CD4-positive, alpha-beta memory T cell (primary cell): ENCODE measurements around the gene SGSM1. TPM values are rescaled to one million over a fixed set of nuclear protein-coding genes. Genes with fewer than 3 reads are reported as not detected.

ENCODE experiments used
- CTCF ChIA-PET: fragments of 350-600 bp; sonication (Branson Sonifier 250); formaldehyde crosslinking; loops from one replicate; lab custom pipeline; 2021; ENCODE audit warnings: inconsistent platforms; ENCODE audit not compliant: partially characterized antibody; lab: Charles Lee
- POLR2A ChIA-PET: fragments of 350-600 bp; sonication (Branson Sonifier 250); formaldehyde crosslinking; loops from one replicate; lab custom pipeline; 2021; ENCODE audit not compliant: partially characterized antibody; lab: Charles Lee
- DNase-seq, 5 donors: peaks; one replicate each; pipeline versions ENCODE4 v3.0.0 to v3.0.0-alpha.2; 2020 to 2022; ENCODE audit warnings: mixed read lengths in 1 of 5
- H3K27ac ChIP-seq: one replicate; pipeline ENCODE4 v1.7.0; 2013; ENCODE audit warnings: low read depth, low read length
- H3K27me3 ChIP-seq: 2 replicates; pipeline ENCODE4 v1.7.0; 2013; ENCODE audit warnings: mild to moderate bottlenecking, low read length, moderate library complexity; ENCODE audit not compliant: insufficient read depth
- H3K36me3 ChIP-seq: 2 replicates; pipeline ENCODE4 v1.7.0; 2013; ENCODE audit warnings: mild to moderate bottlenecking, low read length, moderate library complexity; ENCODE audit not compliant: insufficient read depth
- H3K4me1 ChIP-seq: 2 replicates; pipeline ENCODE4 v1.7.0; 2013; ENCODE audit warnings: mild to moderate bottlenecking, low read length, moderate library complexity; ENCODE audit not compliant: insufficient read depth
- H3K4me3 ChIP-seq, 2 donors: one replicate each; pipeline ENCODE4 v1.7.0; 2013; ENCODE audit warnings: low read length in 2 of 2, mild to moderate bottlenecking in 1 of 2
- H3K9me3 ChIP-seq, 2 donors: one replicate each; pipeline ENCODE4 v1.7.0; 2013; ENCODE audit warnings: low read length in 2 of 2, control low read depth in 1 of 2; ENCODE audit not compliant: control insufficient read depth in 1 of 2
- H3K27ac Mint-ChIP-seq, 7 donors: one replicate each; pipeline ENCODE4 v1.8.0; 2020 to 2021; ENCODE audit warnings: mixed read lengths in 7 of 7, mild to moderate bottlenecking in 6 of 7, inconsistent platforms in 3 of 7, moderate library complexity in 3 of 7
- H3K27me3 Mint-ChIP-seq, 2 donors: one replicate each; pipeline ENCODE4 v1.8.0; 2020 to 2021; ENCODE audit warnings: mixed read lengths in 2 of 2
- H3K36me3 Mint-ChIP-seq, 2 donors: one replicate each; pipeline ENCODE4 v1.8.0; 2020 to 2021; ENCODE audit warnings: mixed read lengths in 2 of 2, inconsistent platforms in 1 of 2, mild to moderate bottlenecking in 1 of 2
- H3K4me1 Mint-ChIP-seq, 4 donors: one replicate each; pipeline ENCODE4 v1.8.0; 2020 to 2021; ENCODE audit warnings: mixed read lengths in 4 of 4, mild to moderate bottlenecking in 1 of 4
- H3K4me3 Mint-ChIP-seq, 8 donors: one replicate each; pipeline ENCODE4 v1.8.0; 2020 to 2021; ENCODE audit warnings: mixed read lengths in 8 of 8, mild to moderate bottlenecking in 7 of 8, moderate library complexity in 6 of 8, inconsistent platforms in 3 of 8
- H3K9me3 Mint-ChIP-seq, 8 donors: one replicate each; pipeline ENCODE4 v1.8.0; 2020 to 2021; ENCODE audit warnings: mixed read lengths in 8 of 8, mild to moderate bottlenecking in 5 of 8, inconsistent platforms in 3 of 8, moderate library complexity in 1 of 8
- intact Hi-C: fragments of 100-400 bp; cut with micrococcal nuclease; formaldehyde crosslinking; loops from one replicate; pipeline ENCODE4 v1.15.1; 2023
- polyA plus RNA-seq, 2 donors: library from polyadenylated mRNA; unstranded; fragments of 300-500 nt; fragmentation: Illumina TruSeq; gene quantifications; one replicate each; pipeline ENCODE4 v1.2.3, GENCODE V29; 2021
- total RNA-seq, 2 experiments: library from RNA; stranded (reverse); gene quantifications; one replicate each; pipeline ENCODE4 v1.2.3, GENCODE V29; 2021

Gene SGSM1
- total RNA-seq: 1 to 10 TPM; 3.2 to 3.4 TPM
- under 1 TPM; 0.08 to 0.76 TPM for polyA plus RNA-seq

GRCh38 chr22:24805790-24806662 lies at the start of gene SGSM1:
Gene SGSM1 (plus strand): TSS chr22:24806211. CDS start chr22:24806326, 115 bp downstream.
- H3K4me3 ChIP-seq: peak within 1 kb of the TSS; percentile 36 to 54
- peak within 1 kb of the TSS; percentile 52 to 93 (median 82) for H3K27ac Mint-ChIP-seq
- POLR2A ChIA-PET: interaction anchor here (0.9 to 1.6 kb wide), 2 partner anchors 23 to 264 kb away, joined by 3 to 4 read pairs; no protein-coding TSS in a partner anchor

GRCh38 chr22:24758164-24758799 lies 47.7 kb upstream of the SGSM1 start:
- H3K4me3 Mint-ChIP-seq: no peak overlapping the region
- no peaks in the 10 kb centered on the region for H3K4me1 ChIP-seq
- ChIA-PET CTCF (interaction anchor here (1.1 to 4.9 kb wide), 9 partner anchors 12 to 237 kb away, joined by 3 to 44 read pairs (median 3); no protein-coding TSS in a partner anchor), POLR2A (no interaction called here)
- H3K4me3 ChIP-seq: no peak overlapping the region
- H3K36me3 Mint-ChIP-seq: no peaks in the 10 kb centered on the region
- H3K27me3 Mint-ChIP-seq: peaks cover 0 to 7% of the 10 kb centered on the region in 2 donors
- no peaks in the 10 kb centered on the region for H3K36me3 ChIP-seq
- H3K9me3 ChIP-seq: no peaks in the 10 kb centered on the region
- peak; percentile 41 to 49 (median 46) for DNase-seq
- no peaks in the 10 kb centered on the region for H3K27me3 ChIP-seq
- intact Hi-C loops: loop anchor here (5.0 kb wide), 1 partner anchor 336 kb away; no protein-coding TSS in a partner anchor
- H3K4me1 Mint-ChIP-seq: no peaks in the 10 kb centered on the region
- H3K27ac Mint-ChIP-seq: no peak overlapping the region
- no peak overlapping the region for H3K27ac ChIP-seq
- H3K9me3 Mint-ChIP-seq: no peaks in the 10 kb centered on the region

More at GRCh38 chr22:24805790-24806662, at the start of gene SGSM1:
- H3K36me3 Mint-ChIP-seq: no peaks in the 10 kb centered on the region
- no peaks in the 10 kb centered on the region for H3K36me3 ChIP-seq
- DNase-seq: peak; percentile 72 to 80 (median 76)
- no peaks in the 10 kb centered on the region for H3K9me3 Mint-ChIP-seq
- intact Hi-C loops: no loop called here
- H3K27ac ChIP-seq: peak within 1 kb of the TSS; percentile 55
- no peaks in the 10 kb centered on the region for H3K27me3 Mint-ChIP-seq
- H3K4me3 Mint-ChIP-seq: peak within 1 kb of the TSS; percentile 78 to 85 (median 82)
- CTCF ChIA-PET: interaction anchor here (5.0 kb wide), 1 partner anchor 43 kb away, joined by 24 read pairs; no protein-coding TSS in a partner anchor
- peaks cover 19% of the 10 kb centered on the region for H3K4me1 ChIP-seq
- peaks cover 24 to 38% (median 31%) of the 10 kb centered on the region in 4 donors for H3K4me1 Mint-ChIP-seq
- H3K27me3 ChIP-seq: no peaks in the 10 kb centered on the region
- no peaks in the 10 kb centered on the region for H3K9me3 ChIP-seq

DNA sequence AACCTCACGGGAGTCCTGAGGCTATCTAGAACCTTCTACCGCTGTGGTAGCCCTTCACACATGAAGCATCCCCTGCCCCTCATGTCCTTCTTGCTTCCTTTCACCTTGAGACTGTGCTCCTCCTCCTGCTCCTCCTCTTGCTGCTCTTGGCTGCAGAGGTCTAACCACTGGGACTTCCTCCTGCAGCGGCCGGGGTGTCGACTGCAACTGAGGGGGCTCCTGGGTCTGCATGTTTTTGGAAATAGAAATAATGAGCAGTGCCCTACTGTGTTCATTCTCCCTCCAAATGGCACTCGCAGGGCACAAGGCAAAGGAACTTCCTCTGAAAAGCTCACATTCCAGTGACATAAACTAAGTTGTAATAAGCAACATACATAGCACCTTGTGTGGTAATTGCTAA lies 46.2 kb upstream of the SGSM1 start:
- no peaks in the 10 kb centered on the region for H3K36me3 Mint-ChIP-seq
- H3K27ac Mint-ChIP-seq: no peak overlapping the region
- no peak overlapping the region for H3K4me3 Mint-ChIP-seq
- DNase-seq: no peak
- H3K9me3 ChIP-seq: no peaks in the 10 kb centered on the region
- H3K9me3 Mint-ChIP-seq: no peaks in the 10 kb centered on the region
- H3K27ac ChIP-seq: no peak overlapping the region
- ChIA-PET POLR2A (no interaction called here), CTCF (interaction anchor here (1.0 to 4.9 kb wide), 8 partner anchors 10 to 125 kb away, joined by 3 to 44 read pairs (median 3); no protein-coding TSS in a partner anchor)
- H3K27me3 ChIP-seq: no peaks in the 10 kb centered on the region
- no peaks in the 10 kb centered on the region for H3K4me1 ChIP-seq
- H3K27me3 Mint-ChIP-seq: peaks cover 6 to 11% of the 10 kb centered on the region in 2 donors
- intact Hi-C loops: loop anchor here (5.0 kb wide), 1 partner anchor 337 kb away; no protein-coding TSS in a partner anchor
- no peaks in the 10 kb centered on the region for H3K36me3 ChIP-seq
- no peaks in the 10 kb centered on the region for H3K4me1 Mint-ChIP-seq
- H3K4me3 ChIP-seq: no peak overlapping the region

DNA sequence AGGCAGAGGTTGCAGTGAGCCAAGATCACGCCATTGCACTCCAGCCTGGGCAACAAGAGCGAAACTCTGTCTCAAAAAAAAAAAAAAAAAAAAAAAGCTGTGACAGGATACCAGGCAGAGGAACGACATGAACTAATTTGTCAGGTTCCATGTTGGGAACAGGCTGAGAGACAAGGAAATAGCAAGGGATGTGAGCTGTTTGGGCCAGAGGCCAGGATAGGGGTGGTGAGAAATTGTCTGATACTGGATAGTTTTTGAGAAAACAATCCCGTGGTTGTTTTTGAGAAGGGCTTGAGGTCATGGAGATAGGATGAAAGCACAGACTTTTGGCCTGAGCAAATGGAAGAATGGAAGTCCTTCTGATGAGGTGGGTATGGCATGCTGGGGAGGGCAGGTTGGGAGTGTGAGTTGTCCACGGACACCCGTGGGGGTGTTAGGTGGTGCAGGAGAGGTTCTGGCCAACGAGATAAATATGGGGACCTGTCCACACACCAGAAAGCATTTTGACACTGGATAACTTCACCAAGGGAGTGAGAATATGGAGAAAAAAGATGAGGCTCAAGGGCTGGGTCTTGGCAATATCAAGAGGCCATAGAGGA lies 45.2 kb upstream of the SGSM1 start:
- H3K9me3 ChIP-seq: no peaks in the 10 kb centered on the region
- H3K27ac ChIP-seq: no peak overlapping the region
- H3K27me3 ChIP-seq: no peaks in the 10 kb centered on the region
- POLR2A ChIA-PET: no interaction called here
- no peaks in the 10 kb centered on the region for H3K9me3 Mint-ChIP-seq
- peaks cover 7 to 11% of the 10 kb centered on the region in 2 donors for H3K27me3 Mint-ChIP-seq
- no peaks in the 10 kb centered on the region for H3K36me3 Mint-ChIP-seq
- H3K4me1 Mint-ChIP-seq: no peaks in the 10 kb centered on the region
- intact Hi-C loops: no loop called here
- H3K4me1 ChIP-seq: no peaks in the 10 kb centered on the region
- no peak overlapping the region for H3K4me3 ChIP-seq
- H3K4me3 Mint-ChIP-seq: no peak overlapping the region
- DNase-seq: no peak
- H3K27ac Mint-ChIP-seq: no peak overlapping the region
- H3K36me3 ChIP-seq: no peaks in the 10 kb centered on the region
- CTCF ChIA-PET: interaction anchor here (0.7 to 1.8 kb wide), 4 partner anchors 9 to 42 kb away, joined by 3 to 8 read pairs (median 4); no protein-coding TSS in a partner anchor

DNA sequence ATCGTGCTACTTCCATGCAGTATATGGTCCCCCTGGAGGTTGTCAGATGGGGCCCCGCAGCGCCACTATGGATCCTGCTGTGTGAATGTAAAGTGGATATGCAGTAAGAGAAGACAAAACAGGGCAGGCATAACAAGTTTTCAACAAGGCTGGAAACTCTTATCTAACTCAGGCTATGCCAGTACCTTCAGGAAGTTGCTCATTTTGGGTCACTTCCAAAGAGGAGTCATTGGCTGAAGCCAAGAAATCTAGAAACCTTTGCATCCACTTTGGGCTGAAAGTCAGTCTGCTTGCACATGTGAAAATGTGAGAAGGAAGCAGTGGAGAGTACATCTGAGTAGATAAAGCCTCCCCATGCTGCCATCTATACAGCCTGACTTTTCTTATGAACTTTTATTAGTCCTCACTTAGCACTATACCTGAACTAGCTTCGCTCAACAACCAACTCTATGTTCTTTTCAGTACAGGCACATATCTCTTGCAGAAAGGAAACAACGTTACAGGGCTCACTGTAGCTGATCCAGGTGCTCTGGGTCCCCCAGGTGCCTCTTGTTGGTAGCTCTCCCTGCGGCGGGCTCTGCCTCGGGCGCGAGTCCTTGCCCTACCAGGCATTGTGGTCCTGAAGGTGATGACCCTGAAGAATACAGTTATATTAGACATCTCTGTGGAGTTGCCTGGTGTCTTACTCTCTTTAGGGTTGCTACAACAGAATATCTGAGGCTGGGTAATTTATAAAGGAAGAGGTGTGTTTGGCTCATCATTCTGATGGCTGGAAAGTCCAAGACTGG lies 43.9 kb upstream of the SGSM1 start:
- Histone ChIP-seq H3K9me3 (no peaks in the 10 kb centered on the region), H3K36me3 (no peaks in the 10 kb centered on the region), H3K4me1 (no peaks in the 10 kb centered on the region), H3K27ac (no peak overlapping the region), H3K27me3 (no peaks in the 10 kb centered on the region), H3K4me3 (no peak overlapping the region)
- Mint-ChIP-seq H3K4me1 (no peaks in the 10 kb centered on the region), H3K36me3 (no peaks in the 10 kb centered on the region), H3K4me3 (no peak overlapping the region), H3K9me3 (no peaks in the 10 kb centered on the region), H3K27ac (no peak overlapping the region), H3K27me3 (peaks cover 7 to 11% of the 10 kb centered on the region in 2 donors)
- DNase-seq: no peak
- CTCF ChIA-PET: no interaction called here
- POLR2A ChIA-PET: no interaction called here
- intact Hi-C loops: no loop called here

GRCh38 chr22:24763872-24764485 lies 42.0 kb upstream of the SGSM1 start:
- CTCF ChIA-PET: no interaction called here
- intact Hi-C loops: no loop called here
- no peak overlapping the region for H3K27ac ChIP-seq
- no peaks in the 10 kb centered on the region for H3K4me1 Mint-ChIP-seq
- H3K9me3 ChIP-seq: no peaks in the 10 kb centered on the region
- H3K27ac Mint-ChIP-seq: no peak overlapping the region
- no peaks in the 10 kb centered on the region for H3K27me3 ChIP-seq
- H3K4me3 Mint-ChIP-seq: no peak overlapping the region
- DNase-seq: no peak
- peaks cover 7 to 12% of the 10 kb centered on the region in 2 donors for H3K27me3 Mint-ChIP-seq
- no peak overlapping the region for H3K4me3 ChIP-seq
- H3K9me3 Mint-ChIP-seq: peaks cover 0 to 2% (median 0%) of the 10 kb centered on the region in 8 donors
- H3K36me3 Mint-ChIP-seq: no peaks in the 10 kb centered on the region
- POLR2A ChIA-PET: no interaction called here
- no peaks in the 10 kb centered on the region for H3K4me1 ChIP-seq
- H3K36me3 ChIP-seq: no peaks in the 10 kb centered on the region
